M059J (cell line): Measurements from ENCODE around the gene GNLY. TPM values are rescaled to one million over a fixed set of nuclear protein-coding genes. Genes with fewer than 3 reads are reported as not detected.
A peak's percentile ranks its signal among the peaks of the same experiment; 100 is the strongest.

Experiments used
- DNase-seq: peaks from one replicate; pipeline ENCODE4 v3.0.0-alpha.2; 2012; ENCODE audit warnings: low read depth
- total RNA-seq: library from RNA; depleted of rRNA; stranded (reverse); fragments of >200 nt; shearing (Covaris generic); gene quantifications from 2 replicates; pipeline ENCODE4 v1.2.3, GENCODE V29; 2014

GNLY gene
- total RNA-seq, 1 experiment from 2014 or later: not detected

DNA sequence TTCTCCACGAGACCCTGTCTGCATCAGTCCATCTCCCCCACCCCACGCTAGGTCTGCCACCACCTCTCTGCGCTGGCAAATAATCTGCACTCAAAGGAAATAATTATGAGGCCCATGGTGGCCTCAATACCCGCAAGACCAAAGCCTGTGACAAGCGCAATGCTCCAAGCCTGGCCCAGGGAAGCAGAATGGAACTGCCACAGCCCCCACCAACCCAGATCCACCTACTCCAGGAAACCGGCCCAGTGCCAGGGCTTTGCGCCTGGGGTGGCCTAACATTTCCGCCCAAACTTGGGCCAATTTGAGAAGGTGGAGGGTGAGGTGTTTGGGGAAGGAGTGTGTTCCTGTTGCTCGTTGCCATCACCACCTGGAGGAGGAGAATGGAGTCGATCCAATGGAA is 33.6 kb downstream of the GNLY start:
- DNase-seq: no peak

DNA sequence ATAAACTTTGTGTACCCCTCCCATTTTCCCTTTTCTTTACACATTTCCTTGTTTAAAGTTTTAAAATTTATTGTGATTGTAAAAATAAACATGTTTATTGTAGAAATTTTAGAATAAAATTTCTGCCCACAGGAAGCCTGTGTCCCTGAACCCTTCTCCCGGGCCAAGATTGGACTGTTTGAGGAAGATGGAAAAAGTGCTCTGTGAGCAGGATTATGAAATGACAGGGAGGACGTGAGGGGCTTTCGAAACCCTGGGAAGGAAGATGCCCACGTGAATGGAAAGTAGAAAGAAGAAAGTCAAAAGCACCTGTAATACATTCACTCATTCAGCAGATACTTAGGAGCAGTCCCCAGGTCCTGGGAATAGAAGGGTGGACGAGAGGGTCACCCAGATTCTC is 34.2 kb downstream of the GNLY start:
- DNase-seq: no peak

DNA sequence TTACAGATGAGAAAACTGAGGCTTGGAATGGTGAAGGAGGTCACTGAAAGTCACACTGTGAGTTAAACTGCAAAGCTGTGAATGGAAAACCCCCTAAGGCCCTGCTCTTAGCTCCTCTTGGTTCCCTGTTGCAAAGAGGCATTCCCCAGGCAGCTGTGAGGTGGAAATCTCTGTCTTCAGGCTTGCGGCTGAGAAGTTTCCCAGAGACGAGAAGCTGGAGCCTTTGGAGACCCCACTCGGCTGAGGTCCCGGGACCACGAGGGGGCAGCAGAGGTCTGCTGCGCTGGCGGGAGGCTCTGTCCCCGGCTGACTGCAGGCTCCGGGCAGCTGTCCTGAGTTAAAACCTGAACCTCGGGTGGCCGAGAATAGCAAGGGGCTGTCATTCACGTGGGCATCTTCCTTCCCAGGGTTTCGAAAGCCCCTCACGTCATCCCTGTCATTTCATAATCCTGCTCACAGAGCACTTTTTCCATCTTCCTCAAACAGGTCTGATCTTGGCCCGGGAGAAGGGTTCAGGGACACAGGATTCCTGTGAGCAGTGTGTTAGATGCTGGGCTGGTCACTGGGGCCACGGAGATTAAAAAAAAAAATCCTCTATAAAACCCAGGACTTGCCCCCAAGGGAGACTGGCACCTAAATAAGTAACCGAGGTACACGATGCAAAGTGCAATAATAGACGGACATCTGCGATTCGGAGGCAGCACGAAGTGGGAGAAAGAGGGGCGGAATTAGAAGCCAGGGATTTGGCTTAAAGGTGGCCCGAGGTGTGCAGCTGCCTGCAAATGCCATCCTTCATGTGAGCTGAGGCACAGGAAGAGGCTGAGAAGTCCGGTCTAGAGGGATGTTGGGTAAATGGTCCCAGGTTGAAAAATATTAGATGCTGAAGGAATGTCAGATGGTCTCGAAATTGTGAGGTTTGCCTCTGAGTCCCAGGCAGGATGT is 35.0 kb downstream of the GNLY start:
- peak; percentile 75 for DNase-seq

DNA sequence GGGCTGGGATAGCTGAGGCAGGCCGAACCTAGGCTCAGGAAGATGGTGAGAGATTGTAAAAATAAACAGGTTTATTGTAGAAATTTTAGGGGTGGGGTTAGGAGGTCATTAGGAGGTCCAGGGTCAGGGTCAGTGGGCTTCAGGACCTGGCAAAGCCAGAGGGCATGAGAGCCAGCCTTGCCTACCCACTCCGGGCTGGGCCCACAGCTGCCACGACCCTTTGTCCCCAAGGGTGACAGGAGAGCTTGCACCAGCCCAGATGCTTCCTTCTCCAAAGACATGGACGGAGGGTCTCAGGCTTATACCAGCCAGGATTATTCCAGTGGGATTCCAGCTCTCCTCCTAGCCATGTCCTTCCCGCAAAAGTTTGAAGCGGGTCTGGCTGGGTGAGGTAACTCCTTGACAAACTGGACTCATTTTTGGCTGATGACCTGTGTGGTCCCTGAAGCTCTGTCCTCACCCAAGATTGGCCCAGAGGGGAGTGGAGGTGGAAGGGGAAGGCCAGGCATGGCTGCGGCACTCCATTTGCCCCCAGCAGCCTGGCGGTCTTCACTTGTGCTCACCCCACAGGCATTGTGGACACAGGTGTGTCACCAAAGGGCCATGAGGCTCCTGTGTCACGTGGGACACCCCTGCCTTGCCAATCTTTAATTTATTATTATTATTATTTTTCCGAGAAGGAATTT is 35.8 kb downstream of the GNLY start:
- no peak for DNase-seq

DNA sequence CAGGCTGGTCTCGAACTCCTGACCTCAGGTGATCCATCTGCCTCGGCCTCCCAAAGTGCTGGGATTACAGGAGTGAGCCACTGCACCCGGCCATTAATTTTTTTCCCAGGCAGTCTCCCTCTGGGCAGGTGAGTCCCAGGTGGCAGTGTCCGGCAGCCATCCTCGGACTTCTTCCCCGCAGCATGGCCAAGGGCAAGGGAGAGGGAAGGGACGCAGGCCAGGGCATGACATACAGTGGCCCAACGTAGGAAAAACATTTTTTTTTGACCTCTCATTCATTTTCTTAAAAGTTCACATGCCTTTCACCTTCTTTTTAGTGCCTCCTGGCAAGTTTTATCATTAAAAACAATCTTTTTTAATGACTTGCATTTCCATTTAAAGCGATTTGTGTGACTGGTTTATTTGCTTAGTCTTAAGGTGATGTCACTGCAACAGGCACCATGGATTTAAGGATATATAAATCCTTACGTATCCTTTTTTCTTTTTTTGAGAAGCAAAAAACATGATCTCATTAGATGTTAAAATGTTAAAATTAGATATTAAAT is 36.6 kb downstream of the GNLY start:
- no peak for DNase-seq

DNA sequence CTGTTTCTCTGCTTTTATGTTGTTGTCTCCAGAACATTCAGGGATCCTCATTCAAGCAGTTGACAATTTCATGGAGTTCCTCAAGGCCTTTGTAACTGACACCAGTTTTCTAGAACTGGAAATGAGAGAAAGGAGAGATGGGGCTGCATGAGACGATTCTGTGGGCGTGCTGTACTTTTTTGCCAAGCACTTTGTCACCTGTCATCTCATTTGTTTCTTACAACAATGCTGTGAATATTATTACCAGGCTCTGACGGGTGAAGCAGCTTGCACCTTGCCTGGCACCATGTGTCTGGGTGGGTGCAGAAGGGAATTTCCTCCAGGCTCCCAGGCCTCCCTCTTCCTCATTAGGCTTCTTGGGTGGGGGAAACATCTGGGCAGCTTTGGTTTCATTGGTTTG is 37.4 kb downstream of the GNLY start:
- no peak for DNase-seq

DNA sequence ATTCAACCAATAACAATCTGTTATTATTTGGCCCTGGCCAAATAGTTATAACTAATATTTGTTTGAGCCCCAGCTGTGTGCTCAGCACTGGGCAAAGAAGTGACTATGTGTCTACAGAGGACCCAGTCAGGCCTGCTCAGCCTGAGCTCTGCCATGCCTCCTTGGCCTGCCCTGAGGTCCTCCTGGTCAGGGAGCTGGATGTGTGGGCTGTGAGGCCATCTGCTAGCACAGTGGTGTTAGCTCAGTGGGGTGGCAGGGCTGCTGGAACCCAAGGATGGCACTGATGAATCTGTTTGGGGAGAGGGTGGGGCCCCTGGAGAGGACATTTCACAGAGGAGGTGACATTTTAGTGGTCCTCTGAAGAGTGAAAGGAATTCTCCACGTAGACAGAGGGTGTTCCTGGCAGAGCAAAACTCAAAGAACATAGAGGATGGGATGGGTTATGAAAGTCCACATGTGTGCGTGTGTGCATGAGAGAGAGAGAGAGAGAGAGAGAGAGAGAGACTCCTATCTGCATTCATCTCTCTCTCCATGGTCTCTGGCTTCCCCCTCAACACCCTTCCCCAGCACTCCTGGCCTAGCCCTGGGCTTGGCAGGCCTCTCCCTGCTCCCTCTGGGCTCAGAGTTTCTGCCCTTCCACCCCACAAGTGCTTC is 38.4 kb downstream of the GNLY start:
- no peak for DNase-seq

DNA sequence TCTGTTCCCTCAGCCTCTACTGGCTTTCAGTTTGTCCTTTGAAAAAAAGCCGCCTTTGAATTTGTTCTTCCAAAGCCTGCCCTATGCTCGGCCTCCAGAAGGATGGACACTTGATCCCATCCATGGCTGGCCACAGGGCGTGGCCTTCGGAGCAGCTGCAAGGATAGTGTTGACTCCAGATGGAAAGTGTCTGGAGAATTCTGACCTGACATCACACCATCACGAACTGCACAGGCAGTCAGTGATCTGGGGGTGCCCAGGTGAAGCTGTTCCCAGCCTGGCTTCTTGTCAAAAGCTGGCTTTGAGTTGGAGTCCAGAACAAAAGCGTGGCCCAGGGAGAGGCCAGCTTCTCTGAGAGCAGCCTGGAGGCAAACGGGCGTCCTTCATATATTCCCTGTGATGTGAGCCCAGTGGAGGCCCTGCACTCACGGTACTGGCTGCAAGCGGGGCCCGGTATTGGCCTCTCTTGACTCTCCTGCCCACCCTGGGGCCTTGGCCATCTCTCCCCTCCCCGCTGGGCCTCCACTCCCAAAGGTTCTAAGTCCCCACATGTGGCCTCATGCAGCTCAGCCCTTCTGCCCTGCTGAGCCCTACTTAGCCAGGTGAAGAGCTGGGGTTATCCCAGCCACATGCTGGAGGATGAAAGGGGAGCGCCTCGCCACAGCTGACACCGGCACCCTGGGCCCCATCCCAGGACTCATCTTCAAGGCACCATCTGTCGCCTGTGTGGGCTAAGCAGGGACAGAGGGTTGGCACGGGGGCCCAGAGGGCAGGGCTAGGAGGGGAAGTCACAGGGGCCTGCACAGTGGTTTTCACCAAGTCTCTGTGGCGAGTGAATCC is 39.2 kb downstream of the GNLY start:
- DNase-seq: no peak

DNA sequence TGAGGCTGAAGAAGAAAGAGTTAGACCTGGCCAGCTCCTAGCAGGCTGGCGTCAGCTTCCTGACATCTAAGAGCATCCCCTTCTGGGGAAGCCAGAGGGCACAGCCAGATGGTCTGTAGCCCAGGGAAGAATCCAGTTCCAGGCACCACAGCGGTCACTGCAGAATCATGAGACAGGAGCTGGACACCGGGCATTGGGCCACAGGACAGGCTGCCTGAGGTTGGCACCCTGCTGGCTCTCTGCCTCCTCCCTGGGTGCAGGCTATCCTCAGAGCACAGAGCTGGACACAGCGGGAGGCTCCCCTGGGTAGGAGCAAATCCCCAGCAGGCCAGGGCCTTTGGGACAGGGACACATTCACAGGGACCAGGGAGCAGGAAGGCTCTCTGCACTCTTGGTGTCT is 39.9 kb downstream of the GNLY start:
- DNase-seq: no peak

DNA sequence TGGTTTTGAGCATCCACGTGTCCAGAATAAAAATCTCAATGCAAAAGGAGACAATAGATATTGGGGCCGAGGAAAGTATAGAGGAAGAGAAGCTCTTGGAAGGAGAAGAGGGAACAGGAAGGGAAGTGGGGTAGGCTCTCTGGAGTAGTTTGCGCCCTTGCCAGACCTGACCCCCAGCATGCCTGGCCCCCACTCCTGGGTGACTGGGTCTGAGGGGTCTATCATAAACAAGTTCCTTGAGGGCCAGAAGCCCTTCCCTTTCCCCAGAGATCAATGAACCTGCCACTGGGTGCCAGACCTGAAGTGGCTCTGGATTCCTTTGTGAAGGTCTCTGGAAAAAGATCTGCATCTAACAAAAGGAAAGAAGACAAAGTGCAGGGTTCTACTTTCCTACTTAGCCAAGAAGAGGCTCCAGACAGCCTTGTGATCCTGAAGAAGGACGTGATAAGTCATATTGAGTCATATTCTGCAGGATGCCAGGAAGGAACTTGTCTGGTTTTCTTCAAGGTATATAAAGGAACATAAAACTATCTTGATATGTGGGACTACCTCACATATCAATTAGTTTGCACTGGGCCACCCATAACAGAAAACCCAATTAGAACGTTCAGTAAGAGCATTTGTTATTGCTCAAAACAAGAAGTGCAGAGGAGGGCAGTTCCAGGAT is 40.9 kb downstream of the GNLY start:
- DNase-seq: no peak

DNA sequence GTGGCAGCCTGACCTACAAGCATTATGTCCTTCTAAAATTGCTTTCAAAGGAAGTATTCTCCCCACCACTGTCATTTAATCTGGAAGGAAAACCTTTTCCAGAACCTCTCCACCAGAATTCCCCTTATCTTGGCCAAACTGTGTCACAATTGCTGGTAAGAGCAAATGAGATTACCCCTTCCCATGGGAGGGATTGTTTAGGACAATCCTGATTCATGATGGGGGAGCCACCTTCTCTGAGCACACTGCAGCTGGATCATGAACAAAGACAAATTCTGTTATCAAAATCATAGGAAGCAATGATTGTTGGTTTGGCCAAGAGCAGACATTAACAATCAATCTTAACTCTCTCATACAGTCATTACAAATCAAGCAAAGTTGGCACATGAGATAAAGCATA is 41.5 kb downstream of the GNLY start:
- no peak for DNase-seq

DNA sequence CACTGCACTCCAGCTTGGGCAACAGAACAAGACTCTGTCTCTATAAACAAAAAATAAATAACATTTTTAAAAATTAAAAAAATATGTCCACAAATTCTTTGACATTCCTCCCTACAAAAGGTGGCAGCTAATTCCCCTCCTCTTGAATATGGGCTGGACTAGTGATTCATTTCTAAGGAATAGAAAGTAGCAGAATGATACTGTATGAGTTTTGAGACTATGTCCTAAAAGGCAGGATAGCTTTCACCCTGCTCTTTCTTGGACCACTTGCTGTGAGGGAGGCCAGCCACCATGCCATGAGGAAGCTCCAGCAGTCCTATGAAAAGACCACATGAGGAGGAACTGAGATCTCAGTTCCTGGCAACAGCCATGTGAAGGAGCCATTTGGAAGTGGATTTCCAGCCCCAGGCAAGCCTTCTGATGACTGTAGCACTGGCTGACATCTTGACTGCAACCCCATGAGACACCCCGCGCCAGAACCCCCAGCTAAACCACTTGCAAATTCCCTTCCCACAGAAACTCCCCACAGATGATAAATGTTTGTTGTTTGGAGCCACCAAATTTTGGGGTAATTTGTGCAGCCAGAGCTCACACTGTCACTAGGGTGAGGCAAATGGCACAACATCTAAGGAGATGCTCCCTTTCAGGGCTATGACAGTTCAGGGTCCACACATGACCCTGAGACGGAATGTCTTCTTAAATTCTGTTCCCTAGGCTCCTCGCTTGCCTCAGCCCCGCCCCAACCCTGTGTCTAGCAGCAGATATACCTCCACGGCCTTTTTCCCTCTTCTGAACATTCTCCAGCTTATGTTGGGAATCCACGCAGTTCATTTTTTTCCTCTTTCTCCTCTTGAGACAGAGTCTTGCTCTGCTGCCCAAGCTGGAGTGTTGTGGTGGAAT is 42.5 kb downstream of the GNLY start:
- no peak for DNase-seq

DNA sequence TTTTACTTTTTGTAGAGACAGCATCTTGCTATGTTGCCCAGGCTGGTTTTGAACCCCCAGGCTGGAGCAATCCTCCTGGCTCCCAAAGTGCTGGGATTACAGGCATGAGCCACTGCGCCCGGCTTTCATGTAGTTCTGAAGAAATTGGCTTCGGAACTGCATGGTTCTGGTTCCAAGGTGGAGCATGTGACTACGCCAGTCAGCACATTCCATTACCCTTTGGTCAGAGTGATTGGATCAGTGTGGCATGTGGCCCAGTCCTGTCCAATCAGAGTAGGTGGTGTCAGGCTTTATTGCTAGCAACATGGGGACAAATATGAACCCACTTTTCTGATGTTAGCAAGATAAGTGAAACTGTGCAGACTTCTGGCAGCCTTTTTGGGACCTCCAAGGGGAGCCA is 43.3 kb downstream of the GNLY start:
- DNase-seq: peak; percentile 72

DNA sequence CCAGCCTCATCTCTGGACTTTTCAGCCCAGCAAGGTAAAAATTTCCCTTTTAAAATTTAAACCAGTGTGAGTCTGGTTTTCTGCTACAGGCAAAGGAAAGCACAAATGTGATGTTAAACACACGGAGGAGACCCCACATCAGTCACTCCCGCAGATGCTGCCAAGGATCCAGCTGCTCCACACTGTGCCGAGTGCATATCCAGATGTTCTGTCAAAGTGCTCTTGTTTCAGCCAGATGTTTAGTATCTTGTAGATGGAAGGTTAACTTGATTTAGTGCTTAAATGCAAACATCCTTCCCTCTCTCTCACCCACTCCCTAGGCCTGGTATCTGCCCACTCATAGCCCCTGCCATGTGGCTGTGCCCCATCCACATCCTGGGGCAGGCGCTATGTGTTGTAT is 43.8 kb downstream of the GNLY start:
- DNase-seq: no peak

DNA sequence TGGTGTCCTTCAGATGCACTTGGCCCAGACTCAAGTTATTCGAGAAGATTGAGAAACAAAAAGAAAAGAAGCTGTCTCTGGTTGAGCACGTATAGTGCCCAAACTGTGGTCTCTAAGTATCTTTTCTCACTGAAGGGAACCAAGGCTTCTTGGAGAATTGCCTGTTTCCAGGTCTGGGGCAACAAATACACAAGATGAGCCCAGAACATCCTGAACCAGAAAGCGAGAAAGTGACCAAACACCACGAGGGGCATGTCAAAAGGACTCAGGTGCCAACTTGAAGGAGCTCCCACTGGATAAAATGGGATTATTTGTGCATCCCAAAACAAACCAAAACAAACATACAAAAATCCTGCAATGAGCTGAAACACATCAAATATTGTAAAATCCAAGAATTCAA is 46.0 kb downstream of the GNLY start:
- DNase-seq: no peak

DNA sequence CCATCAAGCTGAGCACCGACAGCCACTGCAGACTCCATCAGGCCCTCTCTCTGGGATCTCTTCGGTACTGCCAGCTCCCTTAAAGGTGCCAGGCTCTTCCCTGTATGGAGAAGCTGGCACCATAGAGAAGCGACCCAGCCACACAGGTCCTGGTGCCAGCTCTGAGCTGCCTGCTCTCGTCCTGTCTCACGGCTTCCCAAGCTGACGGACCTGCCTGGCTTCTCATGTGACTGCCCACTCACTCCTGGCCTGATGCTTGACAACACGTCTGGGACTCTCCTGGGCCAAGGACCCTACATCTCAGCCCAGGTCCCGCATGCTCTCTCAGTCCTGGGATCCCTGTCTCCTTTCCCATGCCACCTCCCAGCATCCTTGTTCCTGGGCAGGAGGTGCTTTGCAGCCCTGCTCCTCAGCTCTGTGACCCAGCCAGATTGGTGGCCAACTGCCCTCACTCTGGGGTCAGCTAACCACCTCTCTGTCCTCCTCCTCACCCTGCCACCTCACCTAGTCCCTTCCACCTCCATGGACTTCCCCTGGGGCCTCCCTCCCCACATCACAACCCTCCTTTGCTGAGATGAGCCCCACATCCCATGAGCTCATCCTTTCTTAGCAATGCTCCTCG is 47.2 kb downstream of the GNLY start:
- no peak for DNase-seq

DNA sequence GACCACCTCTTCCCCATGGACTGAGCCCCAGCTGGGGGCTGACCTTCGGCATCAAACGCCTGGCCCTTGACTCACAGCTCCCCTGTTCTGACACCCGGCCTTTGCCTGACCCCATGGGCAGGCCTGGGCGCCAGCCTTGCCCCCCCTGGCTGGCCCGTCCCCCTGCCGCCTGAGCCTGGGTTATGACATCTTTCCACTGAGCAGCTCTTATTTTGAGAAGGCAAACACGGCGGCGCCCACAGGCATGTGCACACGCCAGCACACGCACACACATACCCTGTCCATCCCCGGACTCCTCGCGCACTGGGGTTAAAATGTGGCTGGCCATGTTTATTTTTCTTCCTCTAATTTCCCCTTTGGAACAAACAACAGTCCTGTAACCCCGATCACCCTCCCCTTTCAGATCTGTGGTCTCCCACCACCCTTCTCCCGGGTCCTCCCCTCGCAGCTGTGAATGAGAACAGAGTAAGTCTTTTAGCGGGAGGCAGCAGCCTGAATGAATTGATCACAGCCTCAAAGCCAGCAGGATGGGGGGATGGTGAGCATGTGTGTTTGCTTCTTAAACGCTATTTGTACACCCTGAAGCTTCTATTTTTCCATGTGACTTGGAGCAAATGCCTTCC is 47.8 kb downstream of the GNLY start:
- peak; percentile 93 for DNase-seq

DNA sequence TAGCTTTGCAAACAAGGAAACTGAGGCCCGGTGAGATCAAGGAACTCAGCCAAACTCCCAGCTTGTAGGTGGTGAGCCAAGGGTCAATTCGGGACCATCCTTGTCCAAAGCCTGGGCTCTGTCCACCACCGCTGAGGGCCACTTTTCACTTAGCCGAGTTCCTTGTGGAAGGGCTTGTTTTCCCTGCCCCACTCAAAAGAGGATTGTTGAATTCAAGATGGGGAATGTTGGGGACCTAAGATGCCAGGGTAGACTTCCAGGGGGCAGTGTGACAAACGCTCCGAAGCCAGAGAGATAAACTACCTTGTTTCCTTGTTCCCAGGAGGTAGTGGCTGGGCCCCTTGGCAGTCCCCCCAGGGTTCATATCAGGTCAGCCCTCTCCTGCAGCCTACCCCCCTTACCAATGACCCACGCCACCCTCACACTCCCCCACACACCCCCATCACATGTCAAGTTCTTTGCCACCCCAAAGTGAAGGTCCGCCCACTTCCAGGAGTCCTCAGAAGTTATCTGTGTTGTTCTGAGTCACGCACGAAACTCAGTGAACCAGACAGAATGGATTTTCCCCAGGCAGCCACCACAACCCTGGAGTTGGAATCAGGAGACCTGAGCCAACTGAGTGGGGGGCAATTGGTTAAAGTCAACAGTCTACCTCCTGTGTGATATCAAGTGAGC is 49.3 kb downstream of the GNLY start:
- DNase-seq: peak; percentile 88
